Ammon's horn (tissue), 1 donor: ENCODE results near the gene ZNF429.
"Not testable (repeated sequence)": the region's sequence is repeated elsewhere in the genome, so short reads cannot be mapped to it uniquely, and the experiment has no call there.

Experiments
- DNase-seq: peaks from one replicate; pipeline ENCODE4 v3.0.0-alpha.2; 2016; ENCODE audit warnings: low spot score

Gene ZNF429

GRCh38 chr19:21593008-21593481 is 87.6 kb downstream of the ZNF429 start:
- no peak for DNase-seq

GRCh38 chr19:21593502-21593901 is 88.1 kb downstream of the ZNF429 start:
- no peak for DNase-seq

GRCh38 chr19:21593934-21594820 is 88.8 kb downstream of the ZNF429 start:
- no peak for DNase-seq

- DNase-seq = no peak
Observed at GRCh38 chr19:21595185-21595584, 89.8 kb downstream of the ZNF429 start.

- no peak for DNase-seq
Observed at GRCh38 chr19:21602082-21602658, 96.8 kb downstream of the ZNF429 start.

GRCh38 chr19:21602659-21603430 is 97.4 kb downstream of the ZNF429 start:
- not testable (repeated sequence) for DNase-seq

GRCh38 chr19:21603431-21604231 is 98.2 kb downstream of the ZNF429 start:
- DNase-seq = no peak

GRCh38 chr19:21604351-21604926 is 99.0 kb downstream of the ZNF429 start:
- DNase-seq = no peak
